ENCODE data around the gene PPM1H.
"Not testable (repeated sequence)": the region's sequence is repeated elsewhere in the genome, so short reads cannot be mapped to it uniquely, and the experiment has no call there.

The PPM1H gene

DNA sequence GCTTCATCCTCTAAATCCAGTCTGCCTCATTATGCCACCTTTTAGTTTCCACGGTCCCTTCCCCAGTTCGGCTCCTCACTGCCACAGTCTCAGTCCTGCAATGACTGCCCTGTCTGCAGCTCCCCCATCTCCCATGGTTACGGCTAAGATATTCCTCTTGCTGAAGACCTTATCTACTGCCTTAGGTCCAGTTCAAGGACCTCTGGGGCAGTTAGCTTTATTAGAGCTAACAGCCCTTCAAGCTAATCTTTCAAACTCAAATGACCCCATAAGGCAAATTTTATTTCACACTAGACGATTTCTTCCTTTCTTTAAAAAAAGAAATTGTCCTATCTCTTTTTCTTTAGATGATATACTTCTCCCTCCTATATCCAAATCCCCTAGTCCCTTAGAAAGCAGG, 253.6 kb downstream of the PPM1H start:
- no peak for DNase-seq (ENCODE audit: low spot score)

DNA sequence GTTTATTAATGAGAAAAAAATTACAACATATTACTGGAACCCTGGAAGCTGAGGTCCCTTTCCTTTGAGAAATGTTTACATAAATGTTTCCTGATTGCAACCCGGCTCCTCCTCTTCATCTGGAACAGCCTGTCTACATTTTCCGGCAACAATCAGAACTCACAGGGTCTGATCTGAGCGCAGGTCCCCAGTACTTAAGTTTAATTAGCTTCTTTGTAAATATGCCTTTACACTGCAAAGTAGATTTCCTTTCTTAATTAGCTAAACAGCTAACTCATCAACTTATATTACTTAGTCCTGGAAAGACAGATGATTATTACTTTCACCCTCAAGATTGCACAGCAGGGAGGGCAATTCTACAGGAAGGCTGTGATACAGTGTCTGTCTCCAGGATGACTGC, 255.3 kb downstream of the PPM1H start:
- DNase-seq (ENCODE audit: low spot score), result no peak

DNA sequence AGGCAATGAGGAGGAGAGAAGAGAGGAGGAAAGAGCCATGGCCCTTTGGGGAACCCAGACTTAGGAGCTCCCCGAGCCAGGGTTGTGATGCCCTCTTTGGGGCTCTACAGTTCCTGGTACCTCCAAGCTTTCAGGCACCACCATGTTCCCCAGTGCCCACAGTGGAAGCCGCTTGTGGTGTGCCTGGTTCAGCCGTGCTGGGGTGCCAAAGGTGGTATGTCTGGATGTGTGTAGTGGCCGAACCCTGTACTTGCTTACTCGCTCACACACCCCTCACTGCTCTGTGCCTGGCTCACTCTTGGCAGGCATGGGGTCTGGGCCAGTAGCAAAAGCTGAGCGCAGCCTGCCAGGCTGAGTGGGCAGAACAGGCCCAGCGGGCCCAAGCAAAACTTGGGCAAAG, 257.6 kb downstream of the PPM1H start:
- DNase-seq (ENCODE audit: low spot score), result no peak

DNA sequence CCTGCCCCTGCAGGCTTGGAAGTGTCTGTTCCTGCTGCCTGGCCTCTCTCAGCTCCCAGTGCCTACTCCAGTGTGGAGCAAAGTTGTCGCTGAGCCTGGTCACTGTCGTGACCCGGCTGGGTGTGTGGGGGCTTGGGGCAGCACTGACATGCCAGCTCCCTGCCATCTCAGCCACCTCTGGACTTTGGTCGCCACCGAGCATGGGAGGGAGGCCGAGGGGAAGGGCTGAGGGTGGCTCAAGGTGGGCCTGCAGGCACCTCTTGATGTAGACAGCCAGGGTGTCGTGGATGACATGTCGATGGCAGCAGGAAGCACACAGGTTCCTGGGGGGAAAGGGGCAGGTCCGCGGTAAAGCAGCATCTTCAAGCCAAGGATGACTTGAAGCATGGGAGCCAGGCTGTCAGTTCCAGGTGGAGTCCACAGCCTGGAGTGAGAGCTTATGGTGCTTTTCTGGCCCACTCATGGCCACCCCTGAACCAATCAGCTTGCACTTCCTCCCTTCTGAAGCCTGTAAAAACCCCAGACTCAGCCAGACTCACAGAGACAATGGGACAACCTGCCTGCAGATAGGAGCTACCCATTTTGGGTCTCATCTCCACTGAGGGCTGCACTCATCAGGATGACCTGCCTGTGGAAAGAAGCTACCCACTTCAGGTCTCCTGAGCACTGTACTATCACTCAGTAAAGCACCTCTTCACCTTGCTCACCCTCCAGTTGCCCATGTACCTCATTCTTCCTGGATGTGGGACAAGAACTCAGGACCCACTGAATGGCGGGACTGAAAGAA, 258.2 kb downstream of the PPM1H start:
- DNase-seq (ENCODE audit: low spot score), result no peak

DNA sequence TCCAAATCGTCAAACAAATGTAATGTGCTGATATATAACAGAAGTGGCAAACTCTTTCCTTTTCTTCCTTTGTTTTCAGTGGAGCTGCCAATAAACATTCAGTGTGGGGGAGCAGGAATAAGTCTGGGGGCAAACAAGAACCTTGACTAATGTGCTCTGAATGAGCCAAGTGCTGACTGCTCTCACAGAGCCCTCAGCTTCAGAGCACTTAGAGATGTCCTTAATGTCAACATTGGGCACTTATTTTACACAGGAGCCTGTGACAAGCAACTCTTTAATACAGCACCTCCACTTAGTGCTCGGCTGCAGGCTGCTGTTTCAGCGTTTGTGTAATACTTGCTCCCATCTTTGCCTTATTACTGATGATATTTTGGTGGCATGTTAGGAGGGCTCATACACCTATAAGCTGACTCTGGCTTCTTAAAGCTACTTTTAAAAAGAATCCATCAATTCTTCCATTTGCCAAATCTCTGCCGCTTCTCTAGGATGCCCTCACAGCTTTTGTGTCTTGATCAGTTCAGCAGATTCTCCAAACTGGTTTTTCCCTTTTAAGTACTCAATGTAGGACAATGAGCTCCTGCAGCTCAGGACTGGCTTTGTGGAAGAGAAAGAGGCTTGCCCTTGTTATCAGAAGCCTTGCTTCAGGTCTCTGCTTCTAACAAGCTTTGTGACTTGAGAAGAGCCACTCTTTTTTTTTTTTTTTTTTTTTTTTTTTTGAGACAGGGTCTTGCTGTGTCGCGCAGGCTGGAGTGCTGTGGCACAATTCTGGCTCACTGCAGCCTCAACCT, 261.7 kb downstream of the PPM1H start:
- DNase-seq (ENCODE audit: low spot score), result no peak

DNA sequence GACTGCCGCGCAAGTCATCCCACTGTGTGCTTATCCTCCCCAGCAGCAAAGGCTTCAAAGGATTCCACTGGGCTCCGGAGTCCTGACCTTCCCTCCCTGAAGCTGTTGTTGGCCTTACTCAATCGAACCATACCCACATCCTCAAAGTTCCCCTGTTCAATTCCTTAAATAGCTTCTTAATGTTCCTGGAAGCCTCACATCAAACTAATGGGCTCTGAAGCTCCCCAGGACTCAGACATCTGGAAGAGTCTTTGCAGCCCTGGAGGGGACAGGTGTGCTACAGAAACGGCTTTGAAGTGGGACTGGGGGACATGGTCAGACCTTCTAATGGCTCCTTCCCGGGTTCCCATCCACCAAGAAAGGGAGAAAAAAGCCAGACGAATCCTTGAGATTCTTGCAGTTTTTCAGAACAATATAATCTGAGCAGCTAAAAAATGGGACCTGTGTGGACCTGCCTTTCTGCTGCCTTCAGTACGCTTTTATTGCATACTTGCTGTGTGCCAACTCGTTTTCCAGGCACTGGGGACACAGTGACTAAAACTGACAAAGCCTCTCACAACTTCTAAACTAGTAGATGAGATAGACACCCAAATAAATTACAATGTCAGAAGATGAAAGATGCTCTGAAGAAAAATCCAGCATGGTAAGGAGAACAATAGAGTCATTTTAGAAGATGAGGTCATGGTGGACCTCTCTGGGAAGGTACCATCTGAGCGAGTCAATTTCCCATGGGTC, 263.8 kb downstream of the PPM1H start:
- no peak for DNase-seq (ENCODE audit: low spot score)

DNA sequence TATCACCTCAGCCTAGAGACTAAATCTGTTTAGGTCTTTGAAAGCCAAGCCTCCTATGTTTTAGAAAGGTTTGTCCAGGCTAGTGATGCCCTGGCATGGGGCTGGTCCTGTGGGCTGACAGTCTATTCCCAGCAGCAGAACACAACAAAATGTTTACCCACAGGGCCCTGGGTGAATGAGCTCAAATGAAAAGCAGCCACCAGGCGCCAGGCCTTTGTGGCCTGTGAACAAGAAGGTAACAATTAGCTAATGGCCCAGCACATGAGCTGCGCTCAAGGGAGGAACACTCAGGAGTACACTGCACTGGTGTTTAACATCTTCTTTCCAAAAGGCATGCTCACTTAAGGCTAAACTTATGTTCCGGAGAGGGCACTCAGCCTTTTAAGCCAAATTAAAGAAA, 266.2 kb downstream of the PPM1H start:
- DNase-seq (ENCODE audit: low spot score), result no peak

DNA sequence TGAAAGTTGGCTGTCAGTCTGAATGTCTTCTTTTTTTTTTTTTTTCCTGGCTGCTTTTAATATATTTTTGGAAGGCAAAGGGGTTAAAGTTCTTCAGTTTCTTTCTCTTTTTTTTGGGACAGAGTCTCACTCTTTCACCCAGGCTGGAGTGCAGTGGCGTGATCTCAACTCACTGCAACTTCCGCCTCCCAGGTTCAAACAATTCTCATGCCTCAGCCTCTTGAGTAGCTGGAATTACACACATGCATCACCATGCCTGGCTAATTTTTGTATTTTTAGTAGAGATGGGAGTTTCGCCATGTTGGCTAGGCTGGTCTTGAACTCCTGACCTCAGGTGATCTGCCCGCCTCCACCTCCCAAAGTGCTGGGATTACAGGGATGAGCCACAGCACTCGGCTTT, 270.0 kb downstream of the PPM1H start:
- not testable (repeated sequence) for DNase-seq (ENCODE audit: low spot score)

DNA sequence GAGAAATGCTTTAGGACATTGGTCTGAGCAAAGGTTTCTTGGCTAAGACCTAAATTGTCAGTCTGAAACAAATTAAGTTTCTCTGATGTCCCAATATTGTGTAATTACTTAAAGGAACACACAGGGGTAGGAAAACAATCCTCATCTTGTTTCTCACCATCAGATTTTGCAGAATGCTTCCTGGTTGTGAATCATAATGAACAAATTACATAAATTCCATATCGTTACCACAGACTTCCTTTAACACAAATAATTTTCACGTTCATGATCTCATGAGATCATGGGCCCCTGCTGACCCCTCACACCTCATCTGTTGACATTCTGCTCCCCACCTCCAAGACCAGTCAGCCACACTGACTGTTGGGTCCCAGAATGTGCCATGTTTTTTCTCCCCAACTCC, 274.2 kb downstream of the PPM1H start:
- no peak for DNase-seq (ENCODE audit: low spot score)

DNA sequence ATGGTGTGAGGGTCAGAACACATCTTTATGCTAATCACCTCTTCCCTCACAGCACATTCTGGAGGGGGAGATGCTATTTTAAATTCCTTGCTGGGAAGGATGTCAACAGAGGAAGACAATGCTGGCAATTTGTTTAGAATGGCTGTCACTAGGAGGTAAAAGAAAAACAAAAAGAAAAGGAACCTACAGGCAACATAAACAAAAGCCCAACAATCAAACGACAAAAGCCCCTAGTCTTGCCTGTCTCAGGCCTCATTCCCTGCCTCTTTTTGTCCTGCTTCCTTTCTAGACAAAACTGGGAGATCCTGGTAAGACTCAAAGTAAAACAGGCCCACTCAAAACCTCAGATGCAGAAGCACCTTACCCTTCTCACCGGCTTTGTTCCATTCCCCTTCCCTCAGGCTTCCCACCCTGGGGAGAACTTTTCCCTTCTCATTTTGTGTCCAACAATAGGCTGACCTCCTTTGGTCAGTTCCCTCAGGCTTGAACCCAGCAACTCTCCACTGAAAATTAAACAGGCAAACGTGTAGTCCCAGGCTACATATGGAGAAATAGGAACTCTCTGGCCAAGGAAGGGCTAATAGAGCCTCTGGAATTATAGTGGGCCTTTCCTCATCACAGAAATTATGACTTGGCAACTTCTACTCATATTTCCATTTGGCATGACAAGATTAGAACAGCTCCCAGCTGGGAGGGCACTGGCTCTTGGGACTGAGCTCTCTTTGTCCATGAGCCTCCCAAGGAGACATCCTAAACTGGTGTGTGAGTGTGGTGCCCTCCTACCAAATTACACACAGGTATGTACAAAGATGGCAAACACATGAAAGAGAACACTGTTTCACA, 275.3 kb downstream of the PPM1H start:
- DNase-seq (ENCODE audit: low spot score), result no peak

DNA sequence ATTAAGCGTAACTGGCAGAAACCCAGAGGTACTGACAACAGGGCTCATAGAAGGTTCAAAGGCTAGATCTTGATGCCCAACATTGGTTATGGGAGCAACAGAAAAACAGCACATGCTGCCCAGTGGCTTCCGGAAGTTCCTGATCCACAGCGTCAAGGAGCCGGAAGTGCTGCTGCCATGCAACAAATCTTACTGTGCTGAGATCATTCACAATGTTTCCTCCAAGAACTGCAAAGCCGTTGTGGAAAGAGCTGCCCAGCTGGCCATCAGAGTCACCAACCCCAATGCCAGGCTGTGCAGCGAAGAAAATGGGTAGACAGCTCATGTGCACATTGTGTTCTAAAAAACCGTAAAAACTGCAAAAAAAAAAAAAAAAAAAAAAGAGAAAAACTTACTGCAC, 276.0 kb downstream of the PPM1H start:
- DNase-seq (ENCODE audit: low spot score), result no peak

DNA sequence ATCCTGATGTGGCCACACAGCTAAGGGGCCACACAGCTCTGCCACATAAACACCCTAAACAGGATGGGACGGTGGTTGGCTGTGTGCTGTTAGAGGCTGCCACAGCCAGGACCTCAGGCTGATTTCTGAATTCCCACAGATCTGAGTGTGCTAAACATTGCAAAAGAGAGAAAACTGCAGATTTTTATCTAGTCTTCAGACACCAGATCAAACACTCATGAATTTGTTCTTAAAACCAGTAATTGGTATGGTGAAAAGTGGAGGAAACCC, 277.7 kb downstream of the PPM1H start:
- no peak for DNase-seq (ENCODE audit: low spot score)

DNA sequence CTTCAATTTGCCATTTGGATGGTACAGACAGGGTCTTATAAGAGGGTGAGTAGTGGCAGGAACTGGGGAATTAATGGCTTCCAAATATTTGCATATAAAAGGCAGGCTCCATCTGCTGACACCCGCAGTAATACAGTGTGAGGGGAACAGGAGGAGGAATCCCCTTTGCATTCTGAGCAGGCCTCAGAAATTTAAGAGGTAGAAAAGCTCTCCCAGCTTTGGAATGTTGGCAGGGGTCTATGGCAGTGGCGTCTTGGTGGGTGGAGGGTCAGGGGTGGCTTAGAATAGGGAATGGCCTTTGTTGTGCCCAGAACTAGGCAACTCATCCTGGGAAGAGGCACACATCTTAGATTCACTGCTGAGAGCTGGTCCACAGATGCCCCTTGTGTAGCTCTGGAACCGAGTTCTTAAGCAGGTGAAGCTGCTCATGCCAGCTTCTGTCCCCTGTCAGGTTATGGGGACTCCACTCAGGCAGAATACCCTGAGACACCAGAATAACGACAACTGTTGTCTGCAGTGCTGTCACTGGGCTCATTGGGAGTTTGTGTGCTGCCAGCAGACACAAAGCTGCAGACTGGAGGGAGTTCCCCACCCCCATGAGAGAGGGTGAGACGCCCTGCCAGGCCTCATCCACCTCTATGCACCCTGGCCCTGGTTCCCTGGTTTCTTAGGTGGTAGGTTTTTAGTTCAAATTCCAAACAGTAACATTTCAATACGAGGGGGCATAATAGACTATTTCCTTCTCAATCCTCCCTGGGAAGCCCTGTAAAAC, 278.2 kb downstream of the PPM1H start:
- no peak for DNase-seq (ENCODE audit: low spot score)

DNA sequence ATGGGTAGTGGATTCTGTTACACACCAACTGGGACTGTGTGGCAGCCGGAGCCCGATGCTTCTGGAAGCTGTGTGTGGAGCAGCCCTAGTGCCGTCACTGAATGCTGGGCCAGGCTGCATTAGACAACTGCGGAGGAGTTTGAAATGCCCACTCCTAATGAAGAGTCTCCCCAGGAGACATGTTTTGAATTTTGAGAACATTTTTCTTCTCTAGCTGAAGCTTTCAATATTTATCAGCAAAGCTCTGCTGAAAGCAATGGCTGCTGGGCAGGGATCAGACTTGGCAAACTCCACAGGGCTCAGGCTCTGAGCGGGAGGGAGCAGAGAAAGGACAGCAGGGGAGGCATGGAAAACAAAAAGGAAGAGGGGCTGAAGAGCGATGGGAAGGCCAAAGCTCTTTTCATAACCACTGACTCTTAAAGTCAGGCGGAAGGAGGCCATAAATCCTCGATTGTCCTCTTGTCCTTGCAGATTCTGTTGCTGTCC, 279.2 kb downstream of the PPM1H start:
- DNase-seq (ENCODE audit: low spot score), result no peak

DNA sequence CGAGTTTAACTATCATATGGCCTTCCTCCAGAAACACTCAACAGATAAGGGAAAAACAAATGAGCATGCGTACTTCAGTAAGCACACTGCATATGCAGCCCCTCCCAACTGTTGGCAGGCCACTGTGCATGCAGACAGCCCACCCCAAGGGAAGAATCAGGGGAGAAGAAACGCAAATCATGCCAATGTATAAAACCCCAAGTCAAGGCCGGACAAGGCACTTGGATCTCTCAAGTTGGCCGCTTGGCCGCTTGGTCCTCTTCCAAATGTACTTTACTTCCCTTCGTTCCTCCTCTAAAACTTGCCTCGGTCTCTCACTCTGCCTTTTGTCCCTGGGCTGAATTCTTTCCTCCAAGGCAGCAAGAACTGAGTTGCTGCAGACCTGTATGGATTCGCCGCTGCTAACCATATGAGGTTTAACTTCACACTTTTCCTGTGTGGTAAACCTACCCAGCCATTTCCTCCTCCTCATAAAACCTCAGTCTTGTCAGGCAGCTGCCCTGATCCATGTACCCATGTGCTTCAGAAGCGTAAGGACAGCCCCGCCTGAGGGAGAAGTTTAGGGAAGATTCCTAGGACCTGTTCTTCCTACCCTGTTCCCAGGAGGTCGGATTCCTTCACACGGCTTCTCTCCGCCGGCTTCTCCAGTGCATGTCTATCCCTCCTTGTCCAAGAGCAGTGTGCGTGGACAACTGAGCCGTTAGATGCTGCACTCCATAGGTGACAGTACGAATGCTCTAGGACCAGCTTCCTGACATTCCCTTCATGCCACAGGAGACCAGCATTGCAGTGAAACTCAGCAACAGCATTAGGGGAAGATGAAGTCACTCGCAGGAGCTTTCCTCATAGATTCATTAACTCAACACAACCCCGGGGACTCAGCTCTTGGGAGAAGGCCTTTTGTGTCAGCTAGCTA, 280.4 kb downstream of the PPM1H start:
- no peak for DNase-seq (ENCODE audit: low spot score)

DNA sequence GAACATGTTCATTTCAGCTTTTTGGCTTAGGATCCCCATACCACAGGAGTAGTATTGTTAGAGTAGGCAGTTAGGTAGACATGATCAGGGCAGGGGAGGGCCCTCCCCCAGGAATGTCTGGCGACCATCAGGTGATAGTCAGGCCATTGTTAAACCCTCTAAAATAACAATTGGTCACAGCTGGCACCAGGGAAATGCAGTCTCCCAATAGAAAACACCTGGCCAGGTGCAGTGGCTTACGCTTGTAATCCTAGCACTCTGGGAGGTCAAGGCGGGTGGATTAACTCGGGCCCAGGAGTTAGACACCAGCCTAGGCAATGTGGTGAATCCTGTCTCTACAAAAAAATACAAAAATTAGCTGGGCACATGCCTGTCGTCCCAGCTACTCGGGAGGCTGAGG, 281.2 kb downstream of the PPM1H start:
- DNase-seq (ENCODE audit: low spot score), result no peak

DNA sequence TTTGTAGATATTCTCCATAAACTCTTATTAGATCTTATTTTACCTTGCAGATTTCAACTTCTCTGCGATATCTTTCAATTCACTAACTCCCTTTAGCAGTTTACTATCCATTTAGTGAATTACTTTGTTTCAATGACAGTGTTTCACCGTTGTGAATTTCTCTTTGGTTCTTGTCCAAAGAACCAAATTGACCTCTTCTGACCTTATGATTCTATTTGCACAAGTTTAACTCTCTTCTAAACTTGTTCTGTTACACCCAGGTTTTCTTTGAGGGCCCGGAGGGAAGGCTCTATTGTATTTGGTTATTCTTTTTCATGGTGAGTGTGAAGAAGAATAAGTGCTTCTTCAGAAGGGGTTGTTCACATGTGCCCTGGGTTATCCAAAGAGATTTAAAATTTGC, 281.6 kb downstream of the PPM1H start:
- DNase-seq (ENCODE audit: low spot score), result no peak

DNA sequence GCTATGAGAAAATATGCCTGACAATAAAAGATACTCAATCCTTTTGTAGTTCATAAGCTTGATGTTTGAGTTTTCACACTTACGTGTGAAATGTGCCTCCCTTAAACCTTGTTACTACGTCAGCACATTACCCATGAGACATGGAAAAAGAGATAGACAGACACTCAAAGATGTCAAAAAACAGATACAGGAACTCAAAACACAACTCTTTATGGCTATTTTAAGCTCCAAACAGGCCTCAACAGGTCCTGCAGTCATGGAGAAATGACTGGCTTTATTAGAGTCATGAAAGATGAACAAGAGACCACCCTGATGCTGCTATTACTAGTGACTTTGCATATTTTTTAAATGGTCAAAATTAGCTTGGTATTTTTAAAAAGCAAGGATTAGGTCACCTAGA, 283.8 kb downstream of the PPM1H start:
- no peak for DNase-seq (ENCODE audit: low spot score)

DNA sequence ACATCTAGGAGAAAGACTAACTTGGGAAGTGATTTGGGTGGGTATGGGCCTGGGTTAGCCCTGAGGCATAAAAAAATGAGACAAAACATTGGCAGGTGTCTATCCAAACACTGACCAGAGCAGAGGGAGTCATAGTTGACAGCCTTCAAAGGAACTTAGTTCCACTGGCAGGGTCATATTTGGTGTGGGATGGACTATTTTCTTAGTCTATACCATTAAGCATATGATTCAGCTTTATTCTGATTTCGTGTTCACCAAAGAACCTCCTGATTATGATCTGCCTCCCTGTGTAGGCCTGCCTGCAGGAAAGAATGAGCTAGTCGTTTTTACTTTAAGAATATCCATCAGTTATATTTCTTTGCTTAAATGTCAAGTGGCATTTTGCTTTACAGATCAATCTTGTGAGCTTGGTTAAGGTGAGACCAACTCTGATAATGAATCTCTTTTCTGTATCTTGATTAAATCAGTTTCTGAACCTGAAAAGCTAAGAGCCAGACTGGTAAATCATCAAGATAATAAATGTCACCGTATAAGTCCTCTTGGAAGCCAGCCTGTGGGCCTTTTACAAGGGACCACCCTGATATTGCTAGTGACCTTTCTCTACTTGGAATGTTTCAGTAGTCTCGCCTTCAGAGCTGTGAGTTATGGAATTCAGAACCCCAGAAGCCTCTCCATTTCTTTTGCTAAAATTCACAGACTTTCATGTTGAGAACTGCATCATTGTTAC, 285.4 kb downstream of the PPM1H start:
- DNase-seq (ENCODE audit: low spot score), result no peak

DNA sequence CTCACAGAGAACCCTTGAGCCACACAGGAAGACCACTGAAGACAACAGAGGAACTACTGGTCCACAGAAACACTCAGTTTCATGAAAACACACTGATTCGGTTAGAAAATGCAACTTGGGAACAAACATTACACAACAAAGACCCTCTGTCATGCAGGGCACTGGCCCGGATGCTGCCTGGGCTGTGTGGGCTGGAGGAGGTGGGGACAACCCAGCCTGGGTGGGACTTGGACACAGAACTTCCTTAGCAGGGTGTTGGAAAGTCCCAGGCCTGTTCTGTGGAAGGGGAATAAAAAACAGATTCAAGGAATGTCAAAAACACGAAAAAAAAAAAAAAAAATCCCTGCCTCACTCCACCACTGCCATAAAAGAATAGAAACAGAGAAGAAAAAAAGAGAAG, 287.4 kb downstream of the PPM1H start:
- DNase-seq (ENCODE audit: low spot score), result no peak
